Mucosa of stomach (tissue), 1 donor: ENCODE data around the gene CADM3.

ENCODE experiments used
- H3K27me3 ChIP-seq: one replicate; pipeline ENCODE4 v1.7.0; 2013; ENCODE audit warnings: mild to moderate bottlenecking, low read length; ENCODE audit not compliant: control insufficient read depth, insufficient read depth
- H3K36me3 ChIP-seq: one replicate; pipeline ENCODE4 v1.7.0; 2013; ENCODE audit warnings: low read length; ENCODE audit not compliant: control insufficient read depth, insufficient read depth
- H3K4me1 ChIP-seq: one replicate; pipeline ENCODE4 v1.7.0; 2013; ENCODE audit warnings: mild to moderate bottlenecking, low read length; ENCODE audit not compliant: control insufficient read depth, insufficient read depth
- H3K4me3 ChIP-seq: one replicate; pipeline ENCODE4 v1.7.0; 2013; ENCODE audit warnings: low read length
- H3K9ac ChIP-seq: one replicate; pipeline ENCODE4 v1.7.0; 2013; ENCODE audit warnings: mild to moderate bottlenecking, low read length, moderate library complexity
- H3K9me3 ChIP-seq: one replicate; pipeline ENCODE4 v1.7.0; 2013; ENCODE audit warnings: mild to moderate bottlenecking, low read length, moderate library complexity; ENCODE audit not compliant: control insufficient read depth
- donor health status: Pancreatic carcinoma.

CADM3 gene

DNA sequence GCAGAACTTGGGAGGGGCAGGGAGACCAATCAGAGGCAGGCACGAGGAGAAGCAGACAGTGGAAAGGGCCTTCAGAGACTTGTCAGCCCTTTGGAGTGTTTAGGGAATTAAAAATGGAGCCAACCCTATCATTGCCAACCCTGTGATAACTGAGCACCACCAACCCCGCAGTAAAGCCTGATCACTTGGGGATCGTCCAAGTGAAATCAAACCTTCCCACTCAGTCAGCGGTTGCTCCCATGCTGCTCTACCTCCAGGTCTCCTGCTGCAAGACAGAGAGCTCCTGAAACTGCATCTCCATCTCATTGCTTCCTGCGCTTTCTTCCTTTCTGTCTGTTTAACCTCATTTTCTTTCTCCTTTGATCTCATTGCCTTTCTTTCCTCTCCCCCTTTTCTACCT, 28.5 kb downstream of the CADM3 start:
- no peaks in the 10 kb centered on the region for H3K9me3 ChIP-seq
- no peak overlapping the region for H3K4me3 ChIP-seq
- no peak overlapping the region for H3K9ac ChIP-seq
- H3K4me1 ChIP-seq = peaks cover 20% of the 10 kb centered on the region
- peaks cover 19% of the 10 kb centered on the region for H3K27me3 ChIP-seq
- H3K36me3 ChIP-seq = no peaks in the 10 kb centered on the region

DNA sequence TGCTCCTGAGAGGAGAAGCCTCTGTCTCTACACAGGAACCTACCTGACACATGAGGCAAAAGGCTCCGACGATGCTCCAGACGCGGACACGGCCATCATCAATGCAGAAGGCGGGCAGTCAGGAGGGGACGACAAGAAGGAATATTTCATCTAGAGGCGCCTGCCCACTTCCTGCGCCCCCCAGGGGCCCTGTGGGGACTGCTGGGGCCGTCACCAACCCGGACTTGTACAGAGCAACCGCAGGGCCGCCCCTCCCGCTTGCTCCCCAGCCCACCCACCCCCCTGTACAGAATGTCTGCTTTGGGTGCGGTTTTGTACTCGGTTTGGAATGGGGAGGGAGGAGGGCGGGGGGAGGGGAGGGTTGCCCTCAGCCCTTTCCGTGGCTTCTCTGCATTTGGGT, 29.4 kb downstream of the CADM3 start:
- Histone ChIP-seq H3K9ac (no peak overlapping the region), H3K9me3 (no peaks in the 10 kb centered on the region), H3K36me3 (no peaks in the 10 kb centered on the region), H3K4me1 (peaks cover 20% of the 10 kb centered on the region), H3K4me3 (no peak overlapping the region), H3K27me3 (peaks cover 20% of the 10 kb centered on the region)

GRCh38 chr1:159201642-159202041, 30.2 kb downstream of the CADM3 start:
- Histone ChIP-seq H3K4me3 (no peak overlapping the region), H3K9ac (no peak overlapping the region), H3K9me3 (no peaks in the 10 kb centered on the region), H3K27me3 (peaks cover 20% of the 10 kb centered on the region), H3K4me1 (peaks cover 20% of the 10 kb centered on the region), H3K36me3 (no peaks in the 10 kb centered on the region)

- Histone ChIP-seq H3K4me3 (no peak overlapping the region), H3K27me3 (peaks cover 32% of the 10 kb centered on the region), H3K9ac (no peak overlapping the region), H3K36me3 (no peaks in the 10 kb centered on the region), H3K9me3 (no peaks in the 10 kb centered on the region), H3K4me1 (peaks cover 20% of the 10 kb centered on the region)
Measured at GRCh38 chr1:159203610-159204009, 32.2 kb downstream of the CADM3 start.

- Histone ChIP-seq H3K27me3 (peaks cover 33% of the 10 kb centered on the region), H3K4me3 (no peak within 1 kb of the TSS), H3K36me3 (no peaks in the 10 kb centered on the region), H3K4me1 (peaks cover 13% of the 10 kb centered on the region), H3K9me3 (no peaks in the 10 kb centered on the region), H3K9ac (no peak within 1 kb of the TSS)
Measured at GRCh38 chr1:159204161-159205141, 33.0 kb downstream of the CADM3 start, which contains the start of gene ACKR1. Gene ACKR1 (plus strand): TSS chr1:159204875. CDS start chr1:159204960, 85 bp downstream.

DNA sequence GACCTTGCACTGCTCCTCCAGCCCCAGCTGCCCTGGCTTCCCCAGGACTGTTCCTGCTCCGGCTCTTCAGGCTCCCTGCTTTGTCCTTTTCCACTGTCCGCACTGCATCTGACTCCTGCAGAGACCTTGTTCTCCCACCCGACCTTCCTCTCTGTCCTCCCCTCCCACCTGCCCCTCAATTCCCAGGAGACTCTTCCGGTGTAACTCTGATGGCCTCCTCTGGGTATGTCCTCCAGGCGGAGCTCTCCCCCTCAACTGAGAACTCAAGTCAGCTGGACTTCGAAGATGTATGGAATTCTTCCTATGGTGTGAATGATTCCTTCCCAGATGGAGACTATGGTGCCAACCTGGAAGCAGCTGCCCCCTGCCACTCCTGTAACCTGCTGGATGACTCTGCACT, 33.8 kb downstream of the CADM3 start:
- Histone ChIP-seq H3K4me1 (peaks cover 6% of the 10 kb centered on the region), H3K36me3 (no peaks in the 10 kb centered on the region), H3K9me3 (no peaks in the 10 kb centered on the region), H3K4me3 (no peak overlapping the region), H3K9ac (no peak overlapping the region), H3K27me3 (peaks cover 33% of the 10 kb centered on the region)

- H3K4me3 ChIP-seq = no peak overlapping the region
- peaks cover 6% of the 10 kb centered on the region for H3K4me1 ChIP-seq
- no peak overlapping the region for H3K9ac ChIP-seq
- H3K9me3 ChIP-seq = no peaks in the 10 kb centered on the region
- no peaks in the 10 kb centered on the region for H3K36me3 ChIP-seq
- H3K27me3 ChIP-seq = peaks cover 33% of the 10 kb centered on the region
Measured at GRCh38 chr1:159206110-159206509, 34.7 kb downstream of the CADM3 start.

GRCh38 chr1:159207080-159207479, 35.7 kb downstream of the CADM3 start:
- Histone ChIP-seq H3K9me3 (no peaks in the 10 kb centered on the region), H3K36me3 (no peaks in the 10 kb centered on the region), H3K9ac (no peak overlapping the region), H3K4me1 (peaks cover 2% of the 10 kb centered on the region), H3K4me3 (no peak overlapping the region), H3K27me3 (peaks cover 27% of the 10 kb centered on the region)

DNA sequence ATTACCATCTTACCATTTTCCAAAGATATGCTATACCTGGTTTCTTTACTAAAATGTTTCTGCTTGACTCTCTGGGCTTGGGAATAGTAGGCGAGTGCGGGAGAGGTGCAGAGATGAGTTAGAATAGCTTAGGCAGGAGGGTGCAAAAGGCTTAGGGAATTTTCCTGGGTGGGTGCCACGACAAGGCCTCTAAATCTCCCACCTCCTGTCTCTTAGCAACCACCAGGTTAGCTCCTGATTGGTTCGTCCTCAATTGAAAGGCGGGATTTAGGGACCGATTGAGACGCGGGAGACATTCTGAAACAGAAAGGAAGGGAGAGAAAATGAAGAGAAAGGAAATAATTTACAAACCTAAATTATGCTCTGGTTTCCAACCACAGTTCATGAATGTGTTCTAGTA, 36.4 kb downstream of the CADM3 start:
- H3K27me3 ChIP-seq = peaks cover 26% of the 10 kb centered on the region

DNA sequence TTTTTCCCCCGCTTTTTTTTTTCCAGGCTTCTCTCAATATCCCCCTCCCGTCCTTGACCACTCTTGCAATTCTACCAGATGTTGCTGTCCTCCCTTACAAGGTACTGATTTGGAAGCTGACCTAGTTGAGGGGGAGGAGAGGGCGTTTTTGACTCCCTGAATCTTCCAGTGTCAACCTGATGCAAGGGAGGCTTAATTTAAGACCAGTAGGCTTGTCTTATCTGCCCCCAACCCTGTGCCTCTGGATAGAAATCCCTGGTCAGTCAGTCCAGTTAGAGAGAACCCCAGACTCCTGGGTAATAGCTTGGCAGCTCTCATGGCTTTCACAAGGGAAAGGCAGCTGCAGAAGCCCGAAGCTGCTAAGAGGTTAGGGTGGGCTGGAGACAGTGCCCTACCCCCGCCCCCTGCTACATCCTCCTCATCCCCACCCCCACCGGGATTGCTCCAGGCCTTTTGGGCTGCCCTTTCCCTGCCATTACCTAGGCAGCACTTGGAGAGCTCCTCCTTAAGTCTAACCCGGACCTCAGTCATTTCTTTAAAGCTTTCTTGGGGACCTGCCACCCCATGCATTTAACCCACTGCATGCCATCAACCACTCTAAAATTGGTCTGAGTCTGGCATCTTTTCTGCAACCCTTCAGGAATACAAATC, 36.9 kb downstream of the CADM3 start:
- Histone ChIP-seq H3K9me3 (no peaks in the 10 kb centered on the region), H3K4me1 (no peaks in the 10 kb centered on the region), H3K4me3 (no peak overlapping the region), H3K27me3 (peaks cover 26% of the 10 kb centered on the region), H3K36me3 (no peaks in the 10 kb centered on the region), H3K9ac (no peak overlapping the region)

More for the DNA sequence above, 36.4 kb downstream of the CADM3 start:
- Histone ChIP-seq H3K9me3 (no peaks in the 10 kb centered on the region), H3K4me3 (no peak overlapping the region), H3K9ac (no peak overlapping the region), H3K4me1 (no peaks in the 10 kb centered on the region), H3K36me3 (no peaks in the 10 kb centered on the region)

GRCh38 chr1:159209061-159209460, 37.6 kb downstream of the CADM3 start:
- Histone ChIP-seq H3K27me3 (peaks cover 22% of the 10 kb centered on the region), H3K36me3 (no peaks in the 10 kb centered on the region)

More at GRCh38 chr1:159209061-159209460, 37.6 kb downstream of the CADM3 start:
- no peak overlapping the region for H3K4me3 ChIP-seq
- no peaks in the 10 kb centered on the region for H3K9me3 ChIP-seq
- H3K4me1 ChIP-seq = no peaks in the 10 kb centered on the region
- H3K9ac ChIP-seq = no peak overlapping the region
